Middle frontal gyrus (tissue), 1 donor: Measurements from ENCODE around the gene NDUFS5.
"Not testable (repeated sequence)": the region's sequence is repeated elsewhere in the genome, so short reads cannot be mapped to it uniquely, and the experiment has no call there.

Experiments
- DNase-seq: peaks from one replicate; pipeline ENCODE4 v3.0.0-alpha.2; 2015; ENCODE audit warnings: low spot score; ENCODE audit errors: extremely low spot score

The NDUFS5 gene

DNA sequence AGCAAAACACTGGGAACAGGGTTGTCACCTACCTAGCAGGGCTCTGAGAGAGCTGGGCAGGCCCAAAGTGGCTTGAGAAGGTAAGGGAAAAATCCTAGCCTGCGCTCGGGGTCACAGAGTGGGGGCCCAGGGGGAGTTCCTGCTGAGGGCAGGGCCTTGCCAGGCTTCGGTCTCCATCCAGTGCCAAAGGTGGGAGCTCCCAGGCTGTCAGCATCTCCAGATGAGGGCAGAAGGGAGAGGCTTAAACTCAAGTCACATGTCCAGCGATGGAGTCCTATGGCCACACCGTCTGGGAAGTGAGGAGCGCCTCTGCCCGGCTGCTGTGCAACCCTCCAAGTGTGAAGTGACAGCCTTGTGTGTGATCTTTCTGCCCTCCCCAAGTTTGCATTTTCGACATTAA is 11.2 kb upstream of the NDUFS5 start:
- not testable (repeated sequence) for DNase-seq

- no peak for DNase-seq
Observed at GRCh38 chr1:39016604-39017171, 9.5 kb upstream of the NDUFS5 start.

DNA sequence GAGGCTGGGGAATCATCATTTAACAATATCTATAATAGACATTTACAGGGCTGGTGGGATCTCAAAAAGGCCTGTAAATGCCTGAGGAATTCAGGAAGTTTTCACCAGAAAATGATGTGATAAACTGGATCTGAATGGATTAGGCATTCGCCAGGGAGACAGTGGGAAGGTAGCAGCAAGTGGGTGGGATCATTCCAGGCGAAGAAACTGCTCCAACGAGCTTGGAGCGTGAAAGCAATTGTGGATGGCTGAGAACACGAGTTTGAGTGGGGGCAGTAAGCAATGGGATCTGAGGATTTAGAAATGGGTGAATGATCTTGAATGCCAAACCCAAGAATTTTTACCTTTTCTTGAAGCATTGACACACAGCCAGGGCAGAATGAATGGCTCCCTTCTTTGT is 8.9 kb upstream of the NDUFS5 start:
- DNase-seq, result no peak

DNA sequence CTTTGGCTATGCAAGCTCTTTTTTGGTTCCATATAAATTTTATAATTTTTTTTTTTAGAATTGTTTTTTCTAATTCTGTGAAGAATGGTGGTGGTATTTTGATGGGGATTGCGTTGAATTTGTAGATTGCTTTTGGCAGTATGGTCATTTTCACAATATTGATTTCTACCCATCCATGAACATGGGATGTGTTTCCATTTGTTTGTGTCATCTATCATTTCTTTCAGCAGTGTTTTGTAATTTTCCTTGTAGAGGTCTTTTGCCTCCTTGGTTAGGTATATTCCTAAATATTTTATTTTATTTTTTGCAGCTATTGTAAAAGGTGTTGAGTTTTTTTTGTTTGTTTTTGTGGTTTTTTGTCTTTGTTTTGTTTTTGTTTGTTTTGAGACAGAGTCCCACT is 5.7 kb upstream of the NDUFS5 start:
- not testable (repeated sequence) for DNase-seq

DNA sequence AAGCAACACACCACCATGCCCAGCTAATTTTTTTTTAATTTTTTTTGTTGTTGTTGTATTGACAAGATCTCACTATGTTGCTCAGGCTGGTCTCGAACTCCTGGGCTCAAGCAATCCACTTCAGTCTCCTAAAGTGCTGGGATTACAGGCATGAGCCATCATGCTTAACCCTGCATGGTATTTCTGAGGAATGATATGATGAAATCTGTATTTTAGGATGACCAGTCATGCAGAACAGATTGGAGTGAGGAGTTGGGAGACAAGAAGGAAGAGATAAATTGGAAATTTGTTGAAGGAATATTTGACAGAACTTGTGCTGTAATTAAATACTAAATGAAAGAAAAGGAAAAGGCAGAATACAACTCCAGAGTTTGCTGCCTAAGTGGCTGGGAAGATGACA is 4.7 kb upstream of the NDUFS5 start:
- DNase-seq, result no peak

DNA sequence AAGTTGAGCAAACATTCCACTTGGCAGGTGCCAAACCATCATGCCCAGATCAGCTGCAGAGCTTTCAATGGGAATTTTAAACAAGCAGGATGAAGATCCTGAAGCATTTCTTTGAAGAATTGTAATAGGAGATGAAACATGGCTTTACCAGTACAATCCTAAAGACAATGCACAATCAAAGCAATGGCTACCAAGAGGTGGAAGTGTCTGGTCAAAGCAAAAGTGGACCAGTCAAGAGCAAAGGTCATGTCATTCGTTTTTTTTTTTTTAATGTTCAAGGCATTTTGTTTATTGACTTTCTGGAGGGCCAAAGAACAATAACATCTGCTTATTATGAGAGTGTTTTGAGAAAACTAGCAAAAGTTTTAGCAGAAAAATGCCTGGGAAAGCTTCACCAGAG is 3.0 kb upstream of the NDUFS5 start:
- DNase-seq, result no peak

DNA sequence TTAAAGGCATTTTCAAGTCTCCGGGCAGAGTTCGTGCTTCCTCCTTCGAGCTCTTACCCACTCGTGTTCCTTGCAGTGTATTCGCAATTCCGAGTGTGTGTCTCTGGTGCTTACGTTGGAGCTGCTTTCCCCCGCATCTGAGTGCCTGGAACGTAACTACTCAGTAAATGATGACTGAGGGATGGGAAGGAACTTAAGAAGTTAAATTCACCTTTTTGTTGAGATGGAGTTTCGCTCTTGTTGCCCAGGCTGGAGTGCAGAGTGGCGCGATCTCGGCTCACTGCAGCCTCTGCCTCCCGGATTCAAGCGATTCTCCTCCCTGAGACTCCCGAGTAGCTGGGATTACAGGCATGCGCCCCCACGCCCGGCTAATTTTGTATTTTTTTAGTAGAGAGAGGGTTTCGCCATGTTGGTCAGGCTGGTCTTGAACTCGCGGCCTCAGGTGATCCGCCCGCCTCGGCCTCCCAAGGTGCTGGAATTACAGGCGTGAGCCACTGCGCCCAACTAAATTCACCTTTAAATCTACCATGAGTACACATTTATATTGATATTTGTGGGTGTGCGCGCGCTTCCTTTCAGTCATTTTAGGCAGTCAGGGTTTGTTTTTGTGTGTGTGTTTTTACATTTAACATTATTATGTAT is 837 bp downstream of the NDUFS5 start:
- no peak for DNase-seq

DNA sequence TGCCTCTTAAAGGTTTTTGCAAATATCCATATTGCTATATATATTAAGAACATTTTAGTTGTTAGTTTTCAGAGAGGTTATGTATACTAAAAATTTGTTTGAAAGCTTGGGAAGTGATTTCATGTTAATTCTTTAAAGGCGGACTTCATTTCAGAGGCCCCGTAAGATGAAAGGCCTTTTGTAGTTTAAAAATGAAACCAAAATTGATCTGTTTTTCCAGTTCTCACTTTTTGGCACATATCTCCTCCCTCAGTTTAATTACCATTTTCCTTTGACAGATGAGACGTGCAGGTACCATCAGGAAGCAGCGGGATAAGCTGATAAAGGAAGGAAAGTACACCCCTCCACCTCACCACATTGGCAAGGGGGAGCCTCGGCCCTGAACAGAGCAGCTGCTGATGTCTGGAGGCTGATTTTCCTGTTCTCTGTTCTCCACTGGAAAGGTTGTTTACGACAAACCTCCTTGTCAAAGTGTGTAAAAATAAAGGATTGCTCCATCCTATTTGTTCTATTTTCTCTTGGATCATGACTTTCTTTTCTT is 8.0 kb downstream of the NDUFS5 start:
- no peak for DNase-seq

GRCh38 chr1:39036678-39037077 is 10.5 kb downstream of the NDUFS5 start:
- DNase-seq, result no peak

DNA sequence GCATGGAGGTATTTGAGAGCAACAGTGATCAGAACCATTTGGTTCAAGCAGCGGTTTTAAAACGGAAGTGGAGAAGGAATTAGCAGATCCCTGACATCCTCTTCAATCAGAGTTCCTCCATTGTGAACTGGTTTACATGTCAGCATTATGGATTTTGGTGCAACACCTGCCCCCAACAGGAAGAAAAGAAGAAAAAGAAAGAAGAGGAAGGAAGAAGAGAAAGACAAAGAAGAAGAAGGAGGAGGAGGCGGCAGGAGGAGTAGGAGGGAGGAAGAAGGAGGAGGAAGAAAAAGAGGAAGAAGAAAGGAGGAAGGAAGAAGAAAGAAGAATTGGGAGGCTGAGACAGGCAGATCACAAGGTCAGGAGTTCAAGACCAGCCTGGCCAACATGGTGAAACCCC is 17.4 kb downstream of the NDUFS5 start:
- no peak for DNase-seq

GRCh38 chr1:39044762-39045161 is 18.6 kb downstream of the NDUFS5 start:
- DNase-seq, result no peak

DNA sequence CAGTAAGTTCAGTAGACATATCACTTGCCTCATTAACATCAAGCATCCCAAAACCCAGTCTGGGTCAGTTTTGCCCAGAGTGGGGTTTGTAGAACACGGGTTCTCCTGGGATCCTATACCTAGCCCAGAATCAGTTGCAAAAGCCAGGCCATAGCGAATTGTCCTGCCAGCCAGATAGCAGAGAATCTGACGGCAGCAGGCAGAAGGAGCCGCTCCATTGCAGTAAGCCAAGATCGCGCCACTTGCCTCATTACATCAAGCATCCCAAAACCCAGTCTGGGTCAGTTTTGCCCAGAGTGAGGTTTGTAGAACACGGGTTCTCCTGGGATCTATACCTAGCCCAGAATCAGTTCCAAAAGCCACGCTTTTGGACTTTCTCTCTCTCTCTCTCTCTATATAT is 19.1 kb downstream of the NDUFS5 start:
- no peak for DNase-seq

GRCh38 chr1:39046613-39047210 is 20.6 kb downstream of the NDUFS5 start:
- no peak for DNase-seq

GRCh38 chr1:39047374-39048229 is 21.5 kb downstream of the NDUFS5 start:
- peak; percentile 23 for DNase-seq

DNA sequence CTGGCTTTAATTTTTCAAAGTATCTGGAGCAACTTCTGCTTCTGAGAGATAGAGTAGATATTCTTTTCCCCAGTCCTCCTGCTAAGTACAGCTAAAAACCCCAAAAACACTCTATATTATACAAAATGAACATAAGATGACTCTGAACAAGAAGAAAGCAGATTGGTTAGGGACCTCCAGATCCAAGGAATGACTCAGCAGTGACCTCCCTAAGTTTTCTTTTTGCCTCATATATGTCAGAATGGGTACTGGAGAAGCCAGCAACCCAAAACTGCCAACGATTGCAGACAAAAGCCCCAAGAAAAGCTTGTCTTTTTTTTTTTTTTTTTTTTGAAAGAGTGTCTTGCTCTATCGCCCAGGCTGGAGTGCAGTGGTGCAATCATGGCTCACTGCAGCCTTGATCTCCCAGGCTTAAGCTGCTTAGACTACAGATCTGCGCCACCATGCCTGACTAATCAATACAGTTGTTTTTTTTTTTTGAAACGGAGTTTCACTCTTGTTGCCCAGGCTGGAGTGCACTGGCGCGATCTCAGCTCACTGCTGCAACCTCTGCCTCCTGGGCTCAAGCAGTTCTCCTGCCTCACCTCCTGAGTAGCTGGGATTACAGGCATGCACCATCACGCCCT is 22.7 kb downstream of the NDUFS5 start:
- no peak for DNase-seq

- DNase-seq, result no peak
Observed at GRCh38 chr1:39050001-39050400, 23.9 kb downstream of the NDUFS5 start.

GRCh38 chr1:39051193-39051850 is 25.2 kb downstream of the NDUFS5 start:
- not testable (repeated sequence) for DNase-seq

DNA sequence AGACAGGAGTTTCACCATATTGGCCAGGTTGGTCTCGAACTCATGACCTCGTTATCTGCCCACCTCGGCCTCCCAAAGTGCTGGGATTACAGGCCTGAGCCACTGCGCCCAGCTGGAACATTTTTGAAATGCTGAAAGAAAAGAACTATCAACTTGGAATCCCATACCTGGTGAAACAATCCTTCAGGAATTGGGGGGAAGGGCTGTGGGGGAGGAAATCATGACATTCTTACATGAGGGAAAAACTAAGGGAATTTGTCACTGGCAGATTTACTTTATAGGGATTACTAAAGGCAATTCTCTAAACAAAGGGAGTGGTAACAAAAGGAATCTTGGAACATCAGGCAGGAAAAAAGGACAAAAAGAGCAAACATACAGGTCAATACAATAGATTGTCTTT is 25.8 kb downstream of the NDUFS5 start:
- DNase-seq, result no peak

DNA sequence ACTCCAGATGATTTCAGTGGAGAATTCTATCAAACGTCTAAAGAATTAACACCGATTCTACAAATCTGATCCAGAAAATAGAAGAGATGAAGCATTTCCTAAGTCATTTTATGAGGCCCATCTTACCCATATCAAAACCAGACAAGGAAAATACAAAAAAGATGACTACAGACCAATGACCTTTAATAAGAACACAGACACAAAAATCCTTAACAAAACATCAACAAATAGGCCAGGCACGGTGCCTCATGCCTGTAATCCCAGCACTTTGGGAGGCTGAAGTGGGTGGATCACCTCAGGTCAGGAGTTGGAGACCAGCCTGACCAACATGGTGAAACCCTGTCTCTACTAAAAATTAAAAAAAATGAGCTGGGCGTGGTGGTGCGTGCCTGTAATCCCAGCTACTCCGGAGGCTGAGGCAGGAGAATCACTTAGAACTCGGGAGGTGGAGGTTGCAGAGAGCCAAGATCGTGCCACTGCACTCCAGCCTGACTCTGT is 29.1 kb downstream of the NDUFS5 start:
- DNase-seq, result not testable (repeated sequence)

GRCh38 chr1:39061516-39061915 is 35.4 kb downstream of the NDUFS5 start:
- DNase-seq, result not testable (repeated sequence)

- no peak for DNase-seq
Observed at GRCh38 chr1:39061951-39062350, 35.8 kb downstream of the NDUFS5 start.
